ENCODE measurements around the gene CCN2. TPM values are rescaled to one million over a fixed set of nuclear protein-coding genes. Genes with fewer than 3 reads are reported as not detected.

Gene CCN2
- total RNA-seq, 2 experiments from 2014 or later, result not detected

GRCh38 chr6:131947986-131948661 lies 3.0 kb downstream of the CCN2 start:
- no peak overlapping the region for H3K4me3 Mint-ChIP-seq
- H3K36me3 Mint-ChIP-seq (ENCODE audit: low read depth), result no peaks in the 10 kb centered on the region
- no peak overlapping the region for H3K27ac Mint-ChIP-seq
- peaks cover 52% of the 10 kb centered on the region for H3K27me3 Mint-ChIP-seq (ENCODE audit: low read depth)
- intact Hi-C loops (cut with micrococcal nuclease), result no loop called here
- H3K4me1 Mint-ChIP-seq (ENCODE audit: low read depth), result peaks cover 8% of the 10 kb centered on the region
- no peak for DNase-seq
- CTCF ChIA-PET, result no interaction called here
- H3K9me3 Mint-ChIP-seq, result no peaks in the 10 kb centered on the region

- Mint-ChIP-seq H3K27me3 (ENCODE audit: low read depth) (peaks cover 44% of the 10 kb centered on the region), H3K4me1 (ENCODE audit: low read depth) (peaks cover 8% of the 10 kb centered on the region)
Observed at GRCh38 chr6:131946992-131947955, 3.9 kb downstream of the CCN2 start.

GRCh38 chr6:131946404-131946991 lies 4.7 kb downstream of the CCN2 start:
- H3K27ac Mint-ChIP-seq, result no peak overlapping the region
- CTCF ChIA-PET, result interaction anchor here (0.7 to 1.1 kb wide), 3 partner anchors 12 to 251 kb away, joined by 3 to 6 read pairs (median 3); no protein-coding TSS in a partner anchor
- DNase-seq, result no peak
- no peaks in the 10 kb centered on the region for H3K9me3 Mint-ChIP-seq
- no peaks in the 10 kb centered on the region for H3K36me3 Mint-ChIP-seq (ENCODE audit: low read depth)
- intact Hi-C loops (cut with micrococcal nuclease), result no loop called here
- H3K27me3 Mint-ChIP-seq (ENCODE audit: low read depth), result peaks cover 38% of the 10 kb centered on the region
- H3K4me3 Mint-ChIP-seq, result no peak overlapping the region
- peaks cover 8% of the 10 kb centered on the region for H3K4me1 Mint-ChIP-seq (ENCODE audit: low read depth)

More at GRCh38 chr6:131946992-131947955, 3.9 kb downstream of the CCN2 start:
- no peak for DNase-seq
- H3K27ac Mint-ChIP-seq, result no peak overlapping the region
- intact Hi-C loops (cut with micrococcal nuclease), result no loop called here
- H3K9me3 Mint-ChIP-seq, result no peaks in the 10 kb centered on the region
- H3K4me3 Mint-ChIP-seq, result no peak overlapping the region
- CTCF ChIA-PET, result interaction anchor here (1.1 kb wide), 1 partner anchor 11 kb away, joined by 6 read pairs; no protein-coding TSS in a partner anchor
- H3K36me3 Mint-ChIP-seq (ENCODE audit: low read depth), result no peaks in the 10 kb centered on the region

- Mint-ChIP-seq H3K27ac (no peak overlapping the region), H3K36me3 (ENCODE audit: low read depth) (no peaks in the 10 kb centered on the region), H3K4me1 (ENCODE audit: low read depth) (peaks cover 8% of the 10 kb centered on the region), H3K4me3 (no peak overlapping the region), H3K27me3 (ENCODE audit: low read depth) (peaks cover 34% of the 10 kb centered on the region), H3K9me3 (no peaks in the 10 kb centered on the region)
- CTCF ChIA-PET, result interaction anchor here (0.7 to 0.8 kb wide), 2 partner anchors 24 to 251 kb away, joined by 3 read pairs; no protein-coding TSS in a partner anchor
- intact Hi-C loops (cut with micrococcal nuclease), result no loop called here
- DNase-seq, result no peak
Observed at GRCh38 chr6:131945971-131946370, 5.2 kb downstream of the CCN2 start.

GRCh38 chr6:131937703-131938631 lies 13.2 kb downstream of the CCN2 start:
- Mint-ChIP-seq H3K4me1 (ENCODE audit: low read depth) (no peaks in the 10 kb centered on the region), H3K4me3 (no peak overlapping the region), H3K27ac (no peak overlapping the region), H3K9me3 (no peaks in the 10 kb centered on the region), H3K27me3 (ENCODE audit: low read depth) (peaks cover 7% of the 10 kb centered on the region), H3K36me3 (ENCODE audit: low read depth) (no peaks in the 10 kb centered on the region)
- intact Hi-C loops (cut with micrococcal nuclease), result no loop called here
- CTCF ChIA-PET, result interaction anchor here (1.5 kb wide), 1 partner anchor 23 kb away, joined by 6 read pairs; no protein-coding TSS in a partner anchor
- no peak for DNase-seq

GRCh38 chr6:131937226-131937625 lies 13.9 kb downstream of the CCN2 start:
- Mint-ChIP-seq H3K4me1 (ENCODE audit: low read depth) (no peaks in the 10 kb centered on the region), H3K27me3 (ENCODE audit: low read depth) (peaks cover 7% of the 10 kb centered on the region), H3K9me3 (no peaks in the 10 kb centered on the region), H3K36me3 (ENCODE audit: low read depth) (no peaks in the 10 kb centered on the region), H3K27ac (no peak overlapping the region), H3K4me3 (no peak overlapping the region)
- intact Hi-C loops (cut with micrococcal nuclease), result no loop called here
- CTCF ChIA-PET, result interaction anchor here (1.5 kb wide), 1 partner anchor 22 kb away, joined by 6 read pairs; no protein-coding TSS in a partner anchor
- no peak for DNase-seq

GRCh38 chr6:131936156-131936555 lies 15.0 kb downstream of the CCN2 start:
- Mint-ChIP-seq H3K9me3 (no peaks in the 10 kb centered on the region), H3K4me3 (no peak overlapping the region), H3K27ac (no peak overlapping the region), H3K27me3 (ENCODE audit: low read depth) (peaks cover 11% of the 10 kb centered on the region), H3K4me1 (ENCODE audit: low read depth) (no peaks in the 10 kb centered on the region), H3K36me3 (ENCODE audit: low read depth) (no peaks in the 10 kb centered on the region)
- CTCF ChIA-PET, result no interaction called here
- intact Hi-C loops (cut with micrococcal nuclease), result no loop called here
- no peak for DNase-seq

- no peaks in the 10 kb centered on the region for H3K36me3 Mint-ChIP-seq (ENCODE audit: low read depth)
- intact Hi-C loops (cut with micrococcal nuclease), result no loop called here
- H3K4me3 Mint-ChIP-seq, result no peak overlapping the region
- H3K27ac Mint-ChIP-seq, result no peak overlapping the region
- CTCF ChIA-PET, result interaction anchor here (1.3 to 1.7 kb wide), 2 partner anchors 16 to 21 kb away, joined by 5 to 6 read pairs; no protein-coding TSS in a partner anchor
- peaks cover 14% of the 10 kb centered on the region for H3K27me3 Mint-ChIP-seq (ENCODE audit: low read depth)
- no peaks in the 10 kb centered on the region for H3K9me3 Mint-ChIP-seq
- H3K4me1 Mint-ChIP-seq (ENCODE audit: low read depth), result no peaks in the 10 kb centered on the region
- DNase-seq, result no peak
Observed at GRCh38 chr6:131931063-131931750, 20.0 kb downstream of the CCN2 start.

GRCh38 chr6:131929976-131930375 lies 21.2 kb downstream of the CCN2 start:
- Mint-ChIP-seq H3K27me3 (ENCODE audit: low read depth) (peaks cover 12% of the 10 kb centered on the region), H3K9me3 (no peaks in the 10 kb centered on the region), H3K36me3 (ENCODE audit: low read depth) (no peaks in the 10 kb centered on the region), H3K4me3 (no peak overlapping the region), H3K27ac (no peak overlapping the region), H3K4me1 (ENCODE audit: low read depth) (no peaks in the 10 kb centered on the region)
- CTCF ChIA-PET, result interaction anchor here (1.3 to 1.7 kb wide), 2 partner anchors 14 to 20 kb away, joined by 5 to 6 read pairs; no protein-coding TSS in a partner anchor
- DNase-seq, result no peak
- intact Hi-C loops (cut with micrococcal nuclease), result no loop called here

GRCh38 chr6:131929264-131929663 lies 21.9 kb downstream of the CCN2 start:
- Mint-ChIP-seq H3K27me3 (ENCODE audit: low read depth) (peaks cover 13% of the 10 kb centered on the region), H3K4me1 (ENCODE audit: low read depth) (no peaks in the 10 kb centered on the region), H3K27ac (no peak overlapping the region), H3K36me3 (ENCODE audit: low read depth) (no peaks in the 10 kb centered on the region), H3K4me3 (no peak overlapping the region), H3K9me3 (no peaks in the 10 kb centered on the region)
- intact Hi-C loops (cut with micrococcal nuclease), result no loop called here
- CTCF ChIA-PET, result no interaction called here
- DNase-seq, result no peak

Data from activated naive CD4-positive, alpha-beta T cell treated with anti-CD3 and anti-CD28 coated beads for 36 hours (primary cell).